ENCODE measurements around the gene SOX11.

- TF ChIP-seq POLR2A (IDR thresholded peaks at IDR 0.05) (no peak), CTCF (IDR thresholded peaks at IDR 0.05) (no peak)
These were observed 38.2 kb downstream of the SOX11 start for GRCh38 chr2:5730386-5730785.

Measured in right lobe of liver (tissue), 4 donors.